GM12872 (cell line): ENCODE results near the gene ENC1.

Source experiments
- TF ChIP-seq, protein P1 (sequence below): IDR thresholded peaks from 3 replicates; pipeline ENCODE4 v1.5.1; 2011; ENCODE audit warnings: low read depth, mild to moderate bottlenecking, low read length, moderate library complexity; ENCODE audit not compliant: insufficient read depth

ENC1 gene, protein sequence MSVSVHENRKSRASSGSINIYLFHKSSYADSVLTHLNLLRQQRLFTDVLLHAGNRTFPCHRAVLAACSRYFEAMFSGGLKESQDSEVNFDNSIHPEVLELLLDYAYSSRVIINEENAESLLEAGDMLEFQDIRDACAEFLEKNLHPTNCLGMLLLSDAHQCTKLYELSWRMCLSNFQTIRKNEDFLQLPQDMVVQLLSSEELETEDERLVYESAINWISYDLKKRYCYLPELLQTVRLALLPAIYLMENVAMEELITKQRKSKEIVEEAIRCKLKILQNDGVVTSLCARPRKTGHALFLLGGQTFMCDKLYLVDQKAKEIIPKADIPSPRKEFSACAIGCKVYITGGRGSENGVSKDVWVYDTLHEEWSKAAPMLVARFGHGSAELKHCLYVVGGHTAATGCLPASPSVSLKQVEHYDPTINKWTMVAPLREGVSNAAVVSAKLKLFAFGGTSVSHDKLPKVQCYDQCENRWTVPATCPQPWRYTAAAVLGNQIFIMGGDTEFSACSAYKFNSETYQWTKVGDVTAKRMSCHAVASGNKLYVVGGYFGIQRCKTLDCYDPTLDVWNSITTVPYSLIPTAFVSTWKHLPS

DNA sequence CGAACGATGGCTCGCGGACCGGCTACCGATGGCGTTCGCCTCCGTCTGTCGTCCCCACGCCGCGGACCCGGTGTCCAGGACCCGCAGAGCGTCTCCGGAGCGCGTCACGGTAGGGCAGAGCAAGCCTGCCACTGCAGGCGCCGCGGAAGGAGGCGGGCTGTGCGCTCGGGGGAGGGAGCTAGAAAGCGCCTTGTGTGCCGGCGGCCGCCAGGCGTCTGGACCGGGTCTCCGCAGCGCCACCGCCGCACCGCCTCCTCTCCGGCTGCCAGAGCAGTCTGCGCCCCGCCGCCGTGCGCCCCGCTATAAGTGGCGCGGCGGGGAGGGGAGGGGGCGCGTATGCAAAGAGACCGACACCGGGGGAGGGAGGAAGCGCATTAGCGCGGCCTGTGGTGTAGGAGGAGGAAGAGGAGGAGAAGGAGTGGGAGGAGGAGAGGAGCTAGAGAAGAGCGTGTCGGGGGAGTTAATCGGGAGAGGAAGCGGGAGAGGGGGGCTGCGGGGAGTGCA lies at the start of gene ENC1:
Gene ENC1, minus strand, starts transcription at position 279 of the 504 bp plus-strand sequence. CDS start 4,243 bp downstream, outside the sequence.
- TF ChIP-seq, protein P1, sequence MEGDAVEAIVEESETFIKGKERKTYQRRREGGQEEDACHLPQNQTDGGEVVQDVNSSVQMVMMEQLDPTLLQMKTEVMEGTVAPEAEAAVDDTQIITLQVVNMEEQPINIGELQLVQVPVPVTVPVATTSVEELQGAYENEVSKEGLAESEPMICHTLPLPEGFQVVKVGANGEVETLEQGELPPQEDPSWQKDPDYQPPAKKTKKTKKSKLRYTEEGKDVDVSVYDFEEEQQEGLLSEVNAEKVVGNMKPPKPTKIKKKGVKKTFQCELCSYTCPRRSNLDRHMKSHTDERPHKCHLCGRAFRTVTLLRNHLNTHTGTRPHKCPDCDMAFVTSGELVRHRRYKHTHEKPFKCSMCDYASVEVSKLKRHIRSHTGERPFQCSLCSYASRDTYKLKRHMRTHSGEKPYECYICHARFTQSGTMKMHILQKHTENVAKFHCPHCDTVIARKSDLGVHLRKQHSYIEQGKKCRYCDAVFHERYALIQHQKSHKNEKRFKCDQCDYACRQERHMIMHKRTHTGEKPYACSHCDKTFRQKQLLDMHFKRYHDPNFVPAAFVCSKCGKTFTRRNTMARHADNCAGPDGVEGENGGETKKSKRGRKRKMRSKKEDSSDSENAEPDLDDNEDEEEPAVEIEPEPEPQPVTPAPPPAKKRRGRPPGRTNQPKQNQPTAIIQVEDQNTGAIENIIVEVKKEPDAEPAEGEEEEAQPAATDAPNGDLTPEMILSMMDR, result peak; percentile 54; the same call in 2 of the 3 replicates

DNA sequence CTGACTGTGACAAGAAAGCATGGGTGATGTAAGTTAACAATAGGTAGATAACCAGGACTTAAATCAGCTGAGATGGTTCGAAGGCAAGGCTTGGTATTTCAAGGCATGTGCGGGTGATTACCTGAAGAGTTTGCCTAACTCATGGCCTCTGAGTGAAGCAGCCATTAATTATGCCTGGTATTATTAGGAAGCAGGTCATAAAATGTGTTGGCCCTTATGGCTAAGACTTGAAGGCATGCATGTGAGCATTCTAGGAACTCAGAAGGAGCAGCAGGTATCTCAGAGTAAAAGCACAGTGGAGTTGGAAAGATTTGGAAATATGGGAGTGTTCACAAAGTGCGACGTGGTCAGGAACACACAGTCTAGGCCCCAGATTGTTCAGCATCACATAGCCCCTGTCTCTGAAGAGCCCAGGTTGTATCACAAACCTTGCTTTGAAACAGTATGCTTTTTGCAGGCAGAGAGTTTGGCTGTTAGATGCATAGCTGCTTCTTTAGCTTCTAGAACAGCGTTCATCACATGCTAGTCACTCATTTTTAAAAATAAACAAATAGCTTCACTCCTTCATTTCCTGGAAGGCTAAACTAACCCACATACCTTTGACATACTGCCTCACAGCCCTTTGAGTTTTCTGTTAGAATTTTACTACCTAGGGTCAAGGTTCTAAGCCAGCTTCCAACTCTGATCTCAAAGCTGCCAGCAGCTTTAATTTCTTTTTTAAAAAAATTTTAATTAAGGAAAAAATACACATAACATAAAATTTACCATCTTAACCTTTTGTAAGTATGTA lies 46.6 kb upstream of the ENC1 start:
- TF ChIP-seq, protein P1, result no peak

- TF ChIP-seq, protein P1, result no peak
These were observed 45.6 kb upstream of the ENC1 start for GRCh38 chr5:74685979-74686631.

GRCh38 chr5:74684900-74685851 lies 44.6 kb upstream of the ENC1 start, which contains the start of gene HEXB:
Gene HEXB (plus strand): TSS chr5:74685233. CDS start chr5:74685261, 28 bp downstream.
- TF ChIP-seq, protein P1, result no peak

GRCh38 chr5:74679966-74680365 lies 39.4 kb upstream of the ENC1 start:
- TF ChIP-seq, protein P1, result no peak

DNA sequence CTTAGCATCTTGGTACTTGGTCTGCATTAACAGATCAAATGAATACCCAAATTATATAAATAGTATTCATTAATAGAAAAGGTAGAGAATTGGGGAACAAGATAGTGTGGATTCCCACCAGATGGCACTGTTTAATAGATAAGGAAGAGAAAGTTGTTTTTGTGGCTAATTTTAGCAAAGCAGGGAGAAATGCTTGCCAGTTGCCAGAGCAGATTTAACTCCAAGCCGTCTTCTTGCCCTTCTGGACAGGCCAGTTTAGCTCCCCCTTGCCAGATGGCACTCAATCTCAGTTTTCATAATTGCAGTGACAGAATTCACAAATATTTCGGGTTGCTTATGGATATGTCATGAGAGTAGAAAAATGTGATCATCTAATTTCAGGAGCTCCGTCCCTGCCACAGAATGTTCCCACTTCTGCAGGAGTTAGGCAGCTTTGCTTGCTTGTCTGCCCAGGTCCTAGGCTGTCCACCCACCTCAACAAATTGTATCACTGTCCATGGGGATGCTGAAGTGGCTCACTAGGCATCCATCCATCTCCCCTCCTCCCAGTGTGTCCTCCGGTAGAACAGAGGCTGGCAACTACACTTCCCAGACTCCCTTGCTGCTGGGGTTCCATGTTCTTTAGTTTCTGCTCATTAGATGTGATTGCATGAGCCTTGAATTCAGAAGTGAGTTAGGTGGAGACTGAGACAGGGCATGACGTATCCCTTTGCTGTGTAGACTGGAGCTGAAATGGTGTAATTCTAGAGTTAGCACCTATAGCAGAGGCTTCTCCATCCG lies 32.7 kb upstream of the ENC1 start:
- TF ChIP-seq, protein P1, result peak; percentile 19; the same call in 1 of the 3 replicates
